Stimulated activated CD8-positive, alpha-beta memory T cell treated with anti-CD3 and anti-CD28 coated beads, Interleukin-4, amount 100 ng/mL, for 48 hours (primary cell): ENCODE results near the gene UBL4A.

Experiments
- DNase-seq: peaks from one replicate; pipeline ENCODE4 v3.0.0-alpha.2; 2020

The UBL4A gene

DNA sequence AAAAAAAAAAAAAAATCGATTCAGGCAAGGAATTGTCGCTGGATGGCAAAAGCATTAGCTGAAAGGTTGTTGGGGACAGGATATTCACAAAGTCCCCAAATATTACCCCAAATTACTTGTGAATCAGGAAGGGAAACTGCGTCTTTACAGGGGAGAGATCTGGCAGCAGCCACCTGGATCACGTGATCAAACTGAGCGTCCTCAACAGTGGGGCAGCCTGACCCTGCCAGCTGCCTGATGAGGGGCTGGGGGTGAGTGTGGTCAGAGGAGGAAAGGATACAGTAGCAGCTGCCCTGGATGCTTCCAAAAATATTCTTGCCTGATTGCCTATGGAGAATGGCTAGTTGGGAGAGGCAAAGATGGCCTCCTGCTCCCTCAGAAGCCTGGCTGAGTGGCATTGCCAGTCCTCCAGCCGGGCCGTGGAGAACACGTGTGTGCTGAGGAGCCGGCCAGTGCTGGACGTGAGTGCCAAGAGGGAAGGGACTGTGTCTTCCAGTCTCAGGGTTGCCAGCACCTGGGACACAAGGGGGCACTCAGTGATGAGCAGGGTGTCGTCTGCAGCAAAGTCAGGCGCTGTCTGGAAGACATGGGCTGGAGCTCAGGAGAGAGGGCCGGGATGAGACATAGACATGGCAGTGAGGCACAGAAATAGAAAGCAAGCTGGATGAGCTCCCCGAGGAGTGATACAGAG is 4.4 kb downstream of the UBL4A start:
- no peak for DNase-seq

DNA sequence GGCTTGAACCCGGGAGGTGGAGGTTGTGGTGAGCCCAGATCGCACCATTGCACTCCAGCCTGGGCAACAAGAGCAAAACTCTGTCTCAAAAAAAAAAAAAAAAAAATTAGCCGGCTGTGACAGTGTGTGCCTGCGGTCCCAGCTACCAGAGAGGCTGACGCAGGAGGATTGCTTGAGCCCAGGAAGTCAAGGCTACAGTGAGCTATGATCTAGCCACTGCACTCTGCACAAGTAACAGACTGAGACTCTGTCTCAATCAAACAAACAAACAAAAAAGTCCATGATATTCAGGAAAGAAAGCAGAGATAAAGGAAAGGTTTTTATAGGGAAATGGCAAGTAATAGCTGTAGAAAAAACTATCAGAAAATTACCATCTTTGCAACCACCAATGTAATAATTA is 5.2 kb downstream of the UBL4A start:
- no peak for DNase-seq

GRCh38 chrX:154478728-154479622 is 7.4 kb downstream of the UBL4A start, which contains the start of gene LAGE3:
Gene LAGE3, minus strand, starts transcription at chrX:154479281. Its CDS starts 366 bp downstream, at chrX:154478915.
- peak; percentile 96 for DNase-seq

DNA sequence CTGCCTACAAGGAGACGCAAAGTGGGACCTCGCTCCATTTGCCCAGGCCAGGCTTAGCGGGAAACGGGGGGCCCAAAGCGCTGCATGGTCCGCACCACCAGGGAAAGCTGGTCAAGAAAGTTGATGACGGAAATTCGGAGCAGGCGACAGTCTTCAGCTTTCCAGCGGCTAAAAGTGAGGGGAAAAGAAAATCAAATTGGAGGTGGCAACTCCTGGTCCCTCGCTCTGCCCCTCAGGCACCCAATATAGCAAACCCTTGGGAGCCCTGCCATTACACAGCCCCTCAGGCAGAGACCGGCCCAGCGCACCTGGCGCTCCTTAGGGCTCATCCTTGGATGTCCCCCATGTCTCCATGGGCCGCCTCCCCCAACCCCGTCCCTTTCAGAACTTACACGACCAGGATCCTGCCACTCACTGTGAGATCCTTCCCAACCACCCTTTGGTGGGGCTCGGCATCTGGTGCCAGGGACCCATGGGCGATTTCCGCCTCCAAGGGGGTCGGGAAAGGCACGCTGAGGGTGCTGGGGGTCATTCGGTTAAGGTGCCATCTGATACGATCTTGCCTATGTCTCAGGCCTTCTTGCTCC is 8.4 kb downstream of the UBL4A start:
- DNase-seq: no peak

DNA sequence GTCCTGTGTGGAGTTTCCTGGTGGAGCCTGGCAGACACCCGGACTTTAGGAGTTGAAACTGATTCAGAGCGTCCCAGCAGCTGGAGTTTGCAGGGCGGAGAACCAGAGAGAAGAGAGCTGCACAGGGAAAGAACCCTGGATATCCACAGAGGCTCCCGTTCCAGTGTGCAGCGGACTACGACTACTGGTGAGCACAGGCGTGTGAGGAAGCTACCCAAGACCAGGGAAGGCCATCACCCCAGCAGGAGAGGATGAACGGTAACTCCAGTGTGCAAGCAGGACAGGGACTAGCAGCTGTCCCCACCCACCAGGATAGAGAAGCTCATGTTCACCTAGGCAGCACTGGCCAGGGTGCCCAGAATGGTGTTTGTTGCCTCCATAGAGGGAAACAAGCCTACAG is 9.6 kb downstream of the UBL4A start:
- DNase-seq: no peak

GRCh38 chrX:154473683-154474082 is 12.7 kb downstream of the UBL4A start:
- no peak for DNase-seq

DNA sequence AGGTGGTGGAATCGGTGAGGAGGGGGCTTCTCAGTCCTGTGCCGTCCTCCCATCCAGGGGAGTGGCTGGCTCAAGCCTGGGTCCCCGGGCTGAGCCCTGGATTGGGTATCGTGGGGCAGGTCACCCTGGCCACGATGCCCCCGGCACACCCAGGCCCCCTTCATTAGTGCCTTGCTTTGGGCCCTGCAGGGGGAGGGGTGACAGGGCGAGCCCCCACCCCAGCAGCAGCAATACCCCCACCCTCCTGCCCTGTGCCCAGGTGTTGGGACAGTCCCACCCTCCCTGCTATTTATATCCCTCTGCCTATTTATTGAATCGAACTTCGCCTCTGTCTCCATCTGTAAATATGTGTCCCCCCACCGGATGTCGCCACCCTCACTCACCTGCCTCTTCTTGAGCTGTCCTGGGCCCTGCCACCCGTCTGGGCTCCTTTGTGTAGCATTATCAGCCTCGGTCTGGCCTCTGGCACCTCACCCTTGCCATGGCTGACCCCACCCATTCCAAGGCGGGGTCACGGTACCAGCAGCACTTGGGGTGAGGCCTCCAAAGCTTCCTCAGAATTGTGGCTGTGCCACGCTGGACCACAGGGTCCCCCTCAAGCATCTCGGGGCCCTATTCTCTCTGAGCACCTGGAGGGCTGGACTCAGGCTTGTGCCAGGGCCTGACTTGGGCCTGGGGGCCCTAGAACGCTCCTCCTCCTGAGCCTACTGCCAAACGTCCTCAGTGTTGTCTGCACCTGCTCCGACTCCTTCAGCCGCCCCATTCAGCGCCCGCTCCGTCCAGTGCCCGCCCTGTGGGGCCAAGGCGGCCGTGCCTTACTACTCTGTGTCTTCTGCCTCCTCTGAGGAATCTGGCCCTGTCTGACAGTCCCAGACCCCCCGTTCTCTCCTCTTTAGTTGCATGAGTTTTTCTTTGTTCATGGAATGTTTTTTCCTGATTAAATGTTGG is 13.5 kb downstream of the UBL4A start:
- DNase-seq: no peak

- no peak for DNase-seq
Observed at GRCh38 chrX:154471839-154472684, 14.4 kb downstream of the UBL4A start.

DNA sequence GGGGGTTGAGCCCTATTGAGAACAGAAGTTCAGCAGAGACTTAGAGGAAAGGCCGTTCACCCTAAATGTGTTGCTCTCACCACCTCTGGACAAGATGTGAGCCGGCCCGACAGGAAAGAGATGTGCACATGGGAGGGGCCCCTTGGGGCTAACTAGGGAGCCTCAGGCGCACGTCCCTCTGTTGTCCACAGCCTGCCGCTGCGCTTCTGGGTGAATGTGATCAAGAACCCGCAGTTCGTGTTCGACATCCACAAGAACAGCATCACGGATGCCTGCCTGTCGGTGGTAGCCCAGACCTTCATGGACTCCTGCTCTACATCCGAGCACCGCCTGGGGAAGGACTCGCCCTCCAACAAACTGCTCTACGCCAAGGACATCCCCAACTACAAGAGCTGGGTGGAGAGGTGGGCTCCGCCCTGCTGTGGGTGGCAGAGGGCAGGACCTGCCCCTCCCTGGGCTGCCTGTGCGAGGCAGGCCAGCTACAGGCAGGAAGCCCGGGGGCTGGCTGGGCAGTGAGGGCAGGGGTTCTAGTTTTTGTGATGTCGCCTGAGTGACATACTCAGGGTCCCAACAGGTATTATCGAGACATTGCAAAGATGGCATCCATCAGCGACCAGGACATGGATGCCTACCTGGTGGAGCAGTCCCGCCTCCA is 15.4 kb downstream of the UBL4A start:
- no peak for DNase-seq

- DNase-seq: no peak
Observed at GRCh38 chrX:154470434-154470833, 16.0 kb downstream of the UBL4A start.

- no peak for DNase-seq
Observed at GRCh38 chrX:154469880-154470279, 16.5 kb downstream of the UBL4A start.

GRCh38 chrX:154469114-154469513 is 17.3 kb downstream of the UBL4A start:
- no peak for DNase-seq

DNA sequence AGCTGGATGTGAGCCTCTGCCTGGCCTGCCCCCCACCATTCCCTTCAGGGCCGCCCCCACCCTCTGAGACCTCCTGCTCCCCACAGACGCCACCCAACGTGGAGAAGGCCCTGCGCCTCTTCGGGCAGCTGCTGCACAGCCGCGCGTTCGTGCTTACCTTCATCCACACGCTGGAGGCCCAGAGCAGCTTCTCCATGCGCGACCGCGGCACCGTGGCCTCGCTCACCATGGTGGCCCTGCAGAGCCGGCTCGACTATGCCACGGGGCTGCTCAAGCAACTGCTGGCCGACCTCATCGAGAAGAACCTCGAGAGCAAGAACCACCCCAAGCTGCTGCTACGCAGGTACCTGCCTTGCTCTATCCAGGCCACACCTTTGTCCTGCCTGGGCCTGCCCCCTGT is 18.2 kb downstream of the UBL4A start:
- no peak for DNase-seq

DNA sequence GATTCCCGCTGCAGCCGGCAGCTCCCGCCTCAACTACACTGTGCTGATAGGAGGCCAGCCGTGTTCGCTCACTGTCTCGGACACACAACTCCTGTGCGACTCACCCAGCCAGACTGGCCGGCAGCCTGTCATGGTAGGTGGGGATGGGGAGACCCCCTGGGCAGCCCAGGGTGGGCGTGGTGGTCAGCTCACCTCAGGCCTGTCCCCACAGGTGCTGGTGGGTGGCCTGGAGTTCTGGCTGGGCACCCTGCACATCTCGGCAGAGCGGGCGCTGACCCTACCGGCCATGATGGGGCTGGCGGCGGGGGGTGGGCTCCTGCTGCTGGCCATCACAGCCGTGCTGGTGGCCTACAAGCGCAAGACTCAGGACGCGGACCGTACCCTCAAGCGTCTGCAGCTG is 18.9 kb downstream of the UBL4A start:
- no peak for DNase-seq

- no peak for DNase-seq
Observed at GRCh38 chrX:154466907-154467306, 19.5 kb downstream of the UBL4A start.

GRCh38 chrX:154466036-154466435 is 20.4 kb downstream of the UBL4A start:
- DNase-seq: no peak

DNA sequence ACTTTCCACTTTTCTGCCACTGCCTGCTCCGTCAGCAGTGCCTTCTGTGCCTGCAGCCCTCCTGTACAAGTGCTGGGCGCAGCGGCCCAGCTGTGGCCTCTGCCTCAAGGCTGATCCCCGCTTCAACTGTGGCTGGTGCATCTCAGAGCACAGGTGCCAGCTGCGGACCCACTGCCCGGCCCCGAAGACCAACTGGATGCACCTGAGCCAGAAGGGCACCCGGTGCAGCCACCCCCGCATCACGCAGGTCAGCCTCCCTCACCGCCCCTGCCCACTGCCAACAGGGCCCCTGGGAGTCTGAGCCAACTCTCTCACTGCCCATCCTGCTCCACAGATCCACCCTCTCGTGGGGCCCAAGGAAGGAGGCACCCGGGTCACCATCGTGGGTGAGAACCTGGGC is 20.8 kb downstream of the UBL4A start:
- DNase-seq: no peak

- no peak for DNase-seq
Observed at GRCh38 chrX:154464806-154465365, 21.5 kb downstream of the UBL4A start.

- DNase-seq: no peak
Observed at GRCh38 chrX:154463611-154464220, 22.7 kb downstream of the UBL4A start.

DNA sequence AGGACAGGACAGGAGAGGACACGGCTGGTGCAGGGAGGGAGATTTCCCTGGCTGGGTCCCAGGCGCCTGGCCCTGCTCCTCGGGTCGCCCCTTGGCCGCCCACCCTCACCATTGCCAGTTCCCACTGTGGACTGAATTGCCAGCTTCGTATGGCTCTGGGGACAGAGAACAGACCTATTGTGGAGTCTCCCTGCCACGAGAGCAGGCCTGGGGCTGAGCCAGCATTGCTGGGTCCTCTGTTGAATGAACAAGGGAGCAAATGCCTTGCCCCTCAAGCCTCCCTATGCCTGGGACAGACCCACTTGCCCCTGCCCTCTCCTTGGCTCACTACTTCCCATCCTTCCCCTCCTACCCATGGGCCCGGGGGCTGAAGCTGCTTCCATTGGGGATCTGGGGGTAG is 24.0 kb downstream of the UBL4A start:
- no peak for DNase-seq
